KG1 (cell line): ENCODE results near the gene MMD2.

ENCODE experiments used
- DNase-seq: peaks from one replicate; lab custom pipeline; 2025; lab: John Stamatoyannopoulos, UW

The MMD2 gene

GRCh38 chr7:4868493-4868892 lies 90.5 kb downstream of the MMD2 start:
- DNase-seq = no peak

- DNase-seq = no peak
These were observed 92.2 kb downstream of the MMD2 start for GRCh38 chr7:4866528-4867496.

GRCh38 chr7:4862156-4862555 lies 96.8 kb downstream of the MMD2 start:
- DNase-seq = no peak

- DNase-seq = no peak
These were observed 97.3 kb downstream of the MMD2 start, which contains the start of gene PAPOLB for GRCh38 chr7:4861673-4862072. Gene PAPOLB (minus strand): TSS chr7:4862030. CDS start chr7:4861810, 220 bp downstream.

GRCh38 chr7:4861227-4861626 lies 97.8 kb downstream of the MMD2 start:
- no peak for DNase-seq

- DNase-seq = no peak
These were observed 101.8 kb downstream of the MMD2 start for GRCh38 chr7:4857189-4857588.

- no peak for DNase-seq
These were observed 102.5 kb downstream of the MMD2 start for GRCh38 chr7:4856336-4857057.
